Activated CD8-positive, alpha-beta T cell treated with anti-CD3 and anti-CD28 coated beads for 36 hours (primary cell): ENCODE measurements around the gene BCAM. TPM values are rescaled to one million over a fixed set of nuclear protein-coding genes. Genes with fewer than 3 reads are reported as not detected.

Experiments used
- ATAC-seq: fragments of 200-7000 bp; cut with Tn5 transposase; one replicate; pipeline ENCODE4 v1.10.0; 2021; ENCODE audit warnings: mild to moderate bottlenecking, moderate library complexity
- CTCF ChIA-PET: fragments of 350-600 bp; sonication (Branson Sonifier 250); formaldehyde crosslinking; loops from one replicate; lab custom pipeline; 2021; ENCODE audit warnings: antibody characterized with exemption; lab: Charles Lee
- POLR2A ChIA-PET: fragments of 350-600 bp; sonication (Branson Sonifier 250); formaldehyde crosslinking; loops from one replicate; lab custom pipeline; 2021; ENCODE audit warnings: antibody characterized with exemption; lab: Charles Lee
- DNase-seq: peaks from one replicate; pipeline ENCODE4 v3.0.0-alpha.2; 2020
- H3K27ac Mint-ChIP-seq: one replicate; pipeline ENCODE4 v1.8.0; 2021; ENCODE audit warnings: mild to moderate bottlenecking, mixed read lengths
- H3K27me3 Mint-ChIP-seq: one replicate; pipeline ENCODE4 v1.8.0; 2021; ENCODE audit warnings: mixed read lengths
- H3K36me3 Mint-ChIP-seq: one replicate; pipeline ENCODE4 v1.8.0; 2021; ENCODE audit warnings: low read depth, mixed read lengths
- H3K4me1 Mint-ChIP-seq: one replicate; pipeline ENCODE4 v1.8.0; 2021; ENCODE audit warnings: low read depth, mixed read lengths
- H3K4me3 Mint-ChIP-seq: one replicate; pipeline ENCODE4 v1.8.0; 2021; ENCODE audit warnings: mild to moderate bottlenecking, moderate library complexity, mixed read lengths
- H3K9me3 Mint-ChIP-seq: one replicate; pipeline ENCODE4 v1.8.0; 2021; ENCODE audit warnings: mixed read lengths
- CTCF ChIP-seq: fragments of 200-600 bp; IDR thresholded peaks from one replicate; pipeline ENCODE4 v1.8.0; 2022; ENCODE audit warnings: antibody characterized with exemption, mild to moderate bottlenecking
- intact Hi-C: fragments of 100-400 bp; cut with micrococcal nuclease; formaldehyde crosslinking; loops from one replicate; pipeline ENCODE4 v1.10.0; 2022
- total RNA-seq, 2 experiments: library from RNA; stranded (reverse); gene quantifications; one replicate each; pipeline ENCODE4 v1.2.3, GENCODE V29; 2021

BCAM gene
- total RNA-seq, 2 experiments from 2014 or later, result not detected

GRCh38 chr19:44863990-44864389 is 55.1 kb downstream of the BCAM start:
- ChIA-PET POLR2A (no interaction called here), CTCF (no interaction called here)
- no peak overlapping the region for H3K4me3 Mint-ChIP-seq
- no peaks in the 10 kb centered on the region for H3K27me3 Mint-ChIP-seq
- H3K4me1 Mint-ChIP-seq, result no peaks in the 10 kb centered on the region
- DNase-seq (no peak), ATAC-seq (no peak)
- intact Hi-C loops, result no loop called here
- no peak overlapping the region for H3K27ac Mint-ChIP-seq
- H3K36me3 Mint-ChIP-seq, result no peaks in the 10 kb centered on the region
- no peak for TF ChIP-seq CTCF
- H3K9me3 Mint-ChIP-seq, result no peaks in the 10 kb centered on the region

GRCh38 chr19:44865196-44865767 is 56.4 kb downstream of the BCAM start:
- Mint-ChIP-seq H3K4me1 (no peaks in the 10 kb centered on the region), H3K4me3 (no peak overlapping the region), H3K27ac (no peak overlapping the region), H3K9me3 (no peaks in the 10 kb centered on the region), H3K36me3 (no peaks in the 10 kb centered on the region), H3K27me3 (no peaks in the 10 kb centered on the region)
- intact Hi-C loops, result no loop called here
- no peak for ATAC-seq
- no peak for TF ChIP-seq CTCF
- ChIA-PET CTCF (no interaction called here), POLR2A (interaction anchor here (0.6 kb wide), 1 partner anchor 59 kb away, joined by 3 read pairs; no protein-coding TSS in a partner anchor)
- no peak for DNase-seq

- Mint-ChIP-seq H3K27me3 (no peaks in the 10 kb centered on the region), H3K27ac (no peak overlapping the region), H3K4me3 (no peak overlapping the region), H3K4me1 (no peaks in the 10 kb centered on the region), H3K36me3 (no peaks in the 10 kb centered on the region), H3K9me3 (no peaks in the 10 kb centered on the region)
- CTCF ChIA-PET, result no interaction called here
- intact Hi-C loops, result no loop called here
- ATAC-seq, result no peak
- no peak for TF ChIP-seq CTCF
- DNase-seq, result no peak
- POLR2A ChIA-PET, result no interaction called here
These were observed 57.8 kb downstream of the BCAM start for GRCh38 chr19:44866664-44867063.

DNA sequence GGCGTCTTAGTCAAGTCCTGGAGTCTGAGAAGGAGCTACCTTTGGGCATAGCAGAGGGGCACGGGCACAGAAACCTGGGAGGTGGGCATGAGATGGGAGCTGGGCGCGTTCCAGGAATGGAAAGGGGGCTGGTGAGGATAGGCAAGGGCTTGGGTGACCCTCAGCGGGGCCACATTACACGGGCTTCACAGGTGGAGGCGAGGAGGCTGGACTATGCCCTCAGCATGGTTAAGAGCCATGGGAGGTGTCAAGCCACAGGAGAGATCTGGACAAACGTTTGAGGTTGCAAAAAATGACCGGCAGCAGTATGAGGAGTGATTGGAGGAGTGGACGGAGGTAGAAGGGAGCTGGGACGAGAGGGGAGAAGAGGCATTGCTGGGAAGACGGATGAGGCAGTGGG is 58.7 kb downstream of the BCAM start:
- DNase-seq, result no peak
- intact Hi-C loops, result no loop called here
- H3K27me3 Mint-ChIP-seq, result no peaks in the 10 kb centered on the region
- no peak overlapping the region for H3K27ac Mint-ChIP-seq
- CTCF ChIA-PET, result no interaction called here
- H3K4me3 Mint-ChIP-seq, result no peak overlapping the region
- H3K9me3 Mint-ChIP-seq, result no peaks in the 10 kb centered on the region
- no peak for ATAC-seq
- H3K36me3 Mint-ChIP-seq, result no peaks in the 10 kb centered on the region
- TF ChIP-seq CTCF, result no peak
- POLR2A ChIA-PET, result no interaction called here
- H3K4me1 Mint-ChIP-seq, result no peaks in the 10 kb centered on the region

DNA sequence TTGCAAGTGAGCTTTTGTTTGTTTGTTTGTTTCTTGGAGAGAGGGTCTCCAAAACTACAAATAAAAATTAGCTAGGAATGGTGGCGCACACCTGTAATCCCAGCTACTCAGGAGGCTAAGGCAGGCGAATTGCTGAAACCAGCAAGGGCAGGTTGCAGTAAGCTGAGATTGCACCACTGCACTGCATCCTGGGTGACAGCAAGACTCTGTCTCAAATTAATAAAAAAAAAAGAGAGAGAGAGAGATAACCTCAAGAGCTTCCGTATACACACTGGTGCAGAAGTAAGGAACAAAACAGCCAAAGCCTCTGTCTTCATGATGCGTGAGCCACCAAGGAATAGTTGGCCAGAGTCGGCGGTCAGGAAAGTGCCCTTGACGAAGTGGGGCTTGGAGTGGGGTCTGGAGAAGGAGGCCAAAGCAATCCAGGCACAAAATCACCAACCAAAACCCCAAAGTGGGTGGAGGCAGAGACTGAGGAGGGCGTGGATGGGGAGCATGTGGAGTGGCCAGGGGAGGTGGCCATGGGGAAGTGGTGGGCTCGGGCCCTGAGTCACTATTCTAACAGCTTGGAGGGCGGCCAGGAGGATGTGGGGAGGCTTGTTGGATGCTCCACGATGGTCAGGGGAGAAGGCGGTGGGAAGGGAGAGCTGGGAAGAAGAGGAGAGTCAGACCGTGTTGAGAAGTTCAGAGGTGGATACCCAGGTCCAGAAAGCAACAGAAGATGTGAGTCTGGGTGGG is 61.0 kb downstream of the BCAM start:
- intact Hi-C loops, result no loop called here
- no peak overlapping the region for H3K27ac Mint-ChIP-seq
- CTCF ChIA-PET, result interaction anchor here (1.2 kb wide), 1 partner anchor 85 kb away, joined by 3 read pairs; no protein-coding TSS in a partner anchor
- H3K36me3 Mint-ChIP-seq, result no peaks in the 10 kb centered on the region
- ATAC-seq (no peak), DNase-seq (no peak)
- no peak for TF ChIP-seq CTCF
- no peaks in the 10 kb centered on the region for H3K9me3 Mint-ChIP-seq
- no peaks in the 10 kb centered on the region for H3K27me3 Mint-ChIP-seq
- H3K4me3 Mint-ChIP-seq, result no peak overlapping the region
- no peaks in the 10 kb centered on the region for H3K4me1 Mint-ChIP-seq
- POLR2A ChIA-PET, result no interaction called here
